Mesenchymal stem cell (in vitro differentiated cells and primary cell): ENCODE results near the gene AP1G1.
"Not testable (repeated sequence)": the region's sequence is repeated elsewhere in the genome, so short reads cannot be mapped to it uniquely, and the experiment has no call there.

Experiments used
- DNase-seq: peaks from one replicate; pipeline ENCODE4 v3.0.0-alpha.2; 2013
- H2AFZ ChIP-seq: one replicate; pipeline ENCODE4 v1.6.1; 2013; ENCODE audit warnings: low read depth, mild to moderate bottlenecking, control low read depth, inconsistent platforms, low read length, moderate library complexity
- H2AK5ac ChIP-seq: 2 replicates; pipeline ENCODE4 v1.6.1; 2013; ENCODE audit warnings: low read length, moderate library complexity, mild to moderate bottlenecking, inconsistent platforms; ENCODE audit not compliant: severe bottlenecking
- H2BK120ac ChIP-seq: one replicate; pipeline ENCODE4 v1.6.1; 2013; ENCODE audit warnings: low read depth, mild to moderate bottlenecking, inconsistent platforms, low read length, moderate library complexity
- H2BK12ac ChIP-seq, 2 experiments: one replicate each; pipeline ENCODE4 v1.6.1; 2013; ENCODE audit warnings: inconsistent platforms in 2 of 2, low read length in 2 of 2, mild to moderate bottlenecking in 2 of 2, moderate library complexity in 2 of 2, control low read depth in 1 of 2
- H2BK15ac ChIP-seq: one replicate; pipeline ENCODE4 v1.6.1; 2013; ENCODE audit warnings: mild to moderate bottlenecking, low read depth, inconsistent platforms; ENCODE audit not compliant: poor library complexity, severe bottlenecking
- H2BK5ac ChIP-seq: 2 replicates; pipeline ENCODE4 v1.6.1; 2013; ENCODE audit warnings: low read depth, mild to moderate bottlenecking, low read length, control low read depth, inconsistent platforms; ENCODE audit not compliant: poor library complexity, severe bottlenecking
- H3K14ac ChIP-seq, 2 experiments: one replicate each; pipeline ENCODE4 v1.6.1; 2013; ENCODE audit warnings: inconsistent platforms in 2 of 2, low read length in 2 of 2, control low read depth in 1 of 2, mild to moderate bottlenecking in 1 of 2, moderate library complexity in 1 of 2
- H3K18ac ChIP-seq, 2 experiments: one replicate each; pipeline ENCODE4 v1.6.1; 2013; ENCODE audit warnings: inconsistent platforms in 2 of 2, low read length in 2 of 2, control low read depth in 1 of 2, low read depth in 1 of 2, mild to moderate bottlenecking in 1 of 2
- H3K23ac ChIP-seq, 2 experiments: one replicate each; pipeline ENCODE4 v1.6.1; 2013; ENCODE audit warnings: inconsistent platforms in 2 of 2, low read length in 2 of 2, mild to moderate bottlenecking in 2 of 2, moderate library complexity in 2 of 2, control low read depth in 1 of 2
- H3K27ac ChIP-seq: 2 replicates; pipeline ENCODE4 v1.5.1; 2013; ENCODE audit warnings: mild to moderate bottlenecking, moderate library complexity, low read length, control low read depth, inconsistent platforms; ENCODE audit not compliant: poor library complexity, severe bottlenecking
- H3K27me3 ChIP-seq, 2 experiments: 2 replicates each; pipeline versions ENCODE4 v1.6.1 to v1.7.0; 2013; ENCODE audit warnings: low read length in 2 of 2, mild to moderate bottlenecking in 2 of 2, moderate library complexity in 2 of 2, control low read depth in 1 of 2, inconsistent platforms in 1 of 2; ENCODE audit not compliant: control insufficient read depth in 1 of 2, insufficient read depth in 1 of 2
- H3K36me3 ChIP-seq, 2 experiments: 2 replicates each; pipeline versions ENCODE4 v1.6.1 to v1.7.0; 2013; ENCODE audit warnings: low read length in 2 of 2, control low read depth in 1 of 2, inconsistent platforms in 1 of 2, low read depth in 1 of 2, mild to moderate bottlenecking in 1 of 2; ENCODE audit not compliant: insufficient read depth in 2 of 2, control insufficient read depth in 1 of 2
- H3K4ac ChIP-seq, 2 experiments: one replicate each; pipeline ENCODE4 v1.6.1; 2013; ENCODE audit warnings: inconsistent platforms in 2 of 2, low read length in 2 of 2, mild to moderate bottlenecking in 2 of 2, moderate library complexity in 2 of 2, control low read depth in 1 of 2, low read depth in 1 of 2
- H3K4me1 ChIP-seq: 2 replicates; pipeline ENCODE4 v1.6.1; 2013; ENCODE audit warnings: low read depth, low read length, control low read depth; ENCODE audit not compliant: control insufficient read depth, insufficient read depth
- H3K4me2 ChIP-seq: 2 replicates; pipeline ENCODE4 v1.6.1; 2013; ENCODE audit warnings: low read length, mild to moderate bottlenecking, inconsistent platforms; ENCODE audit not compliant: poor library complexity, severe bottlenecking
- H3K4me3 ChIP-seq, 2 experiments: 2 replicates each; pipeline versions ENCODE4 v1.5.1 to v1.7.0; 2013; ENCODE audit warnings: low read length in 2 of 2, mild to moderate bottlenecking in 2 of 2, control low read depth in 1 of 2, low read depth in 1 of 2; ENCODE audit not compliant: insufficient read depth in 1 of 2
- H3K79me1 ChIP-seq: replicated peaks from 2 replicates; pipeline ENCODE4 v1.6.1; 2013; ENCODE audit warnings: mild to moderate bottlenecking, control low read depth, low read length, inconsistent platforms; ENCODE audit not compliant: poor library complexity, severe bottlenecking
- H3K9ac ChIP-seq: 2 replicates; pipeline ENCODE4 v1.7.0; 2013; ENCODE audit warnings: mild to moderate bottlenecking, low read length, moderate library complexity
- H3K9me3 ChIP-seq: 2 replicates; pipeline ENCODE4 v1.7.0; 2013; ENCODE audit warnings: mild to moderate bottlenecking, low read length; ENCODE audit not compliant: control insufficient read depth
- H4K8ac ChIP-seq: one replicate; pipeline ENCODE4 v1.6.1; 2013; ENCODE audit warnings: inconsistent platforms, mild to moderate bottlenecking, low read length, moderate library complexity
- H4K91ac ChIP-seq: one replicate; pipeline ENCODE4 v1.6.1; 2013; ENCODE audit warnings: mild to moderate bottlenecking, low read length, inconsistent platforms
- WGBS: methylation state at CpG from one replicate; pipeline ENCODE4 v1.1.7; 2013; ENCODE audit warnings: mixed read lengths; 5-methylcytosine and 5-hydroxymethylcytosine counted together

Gene AP1G1

DNA sequence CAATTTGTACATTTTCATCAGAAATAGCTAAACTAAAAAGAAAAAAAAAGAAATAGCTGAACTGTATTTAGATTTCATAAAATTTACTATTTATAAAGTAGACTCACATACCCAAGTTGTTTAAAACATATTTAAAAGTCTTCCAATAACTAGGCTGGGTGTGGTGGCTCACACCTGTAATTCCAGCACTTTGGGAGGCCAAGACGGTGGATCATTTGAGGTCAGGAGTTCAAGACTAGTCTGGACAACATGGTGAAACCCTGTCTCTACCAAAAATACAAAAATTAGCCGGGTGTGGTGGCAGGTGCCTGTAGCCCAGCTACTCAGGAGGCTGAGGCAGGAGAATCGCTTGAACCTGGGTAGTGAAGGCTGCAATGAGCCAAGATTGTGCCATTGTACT is 23.5 kb downstream of the AP1G1 start:
- H3K4me2 ChIP-seq, H2AFZ ChIP-seq, H4K91ac ChIP-seq, H3K4me3 ChIP-seq, H3K4ac ChIP-seq, H3K9ac ChIP-seq, H2AK5ac ChIP-seq, H3K9me3 ChIP-seq, DNase-seq, H2BK12ac ChIP-seq, H3K14ac ChIP-seq, H3K4me1 ChIP-seq, H3K79me1 ChIP-seq, H3K23ac ChIP-seq, H3K27ac ChIP-seq, H2BK5ac ChIP-seq, H3K18ac ChIP-seq, H4K8ac ChIP-seq, H3K27me3 ChIP-seq, H2BK15ac ChIP-seq, H2BK120ac ChIP-seq: not testable (repeated sequence)
- H3K36me3 ChIP-seq: peaks cover 14 to 60% of the 10 kb centered on the region in 2 experiments
- WGBS: 98% methylated on average over 3 of the region's 3 CpGs

DNA sequence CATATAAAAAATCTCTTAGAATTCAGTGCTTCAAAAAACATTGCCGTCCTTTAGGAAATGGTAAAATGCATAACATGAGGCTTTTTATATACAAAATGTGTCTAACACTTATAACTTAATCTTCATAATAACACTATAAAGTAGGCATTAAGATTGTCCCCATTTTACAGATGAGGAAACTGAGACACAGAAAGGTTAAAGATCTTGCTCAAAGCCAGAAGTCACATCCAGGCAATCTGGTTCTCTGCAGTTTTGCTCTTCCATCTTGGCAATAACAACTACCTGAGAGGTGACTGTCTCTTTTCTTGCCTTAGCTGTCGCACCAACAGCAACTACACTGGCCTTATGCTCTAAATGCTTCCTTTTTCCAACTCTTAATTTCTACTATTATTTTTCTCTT is 24.5 kb downstream of the AP1G1 start:
- H3K4ac ChIP-seq: no peak overlapping the region
- no peak overlapping the region for H3K18ac ChIP-seq
- no peak overlapping the region for H3K14ac ChIP-seq
- H2AK5ac ChIP-seq: no peak overlapping the region
- no peak overlapping the region for H2AFZ ChIP-seq
- no peaks in the 10 kb centered on the region for H3K9me3 ChIP-seq
- H3K4me1 ChIP-seq: peaks cover 4% of the 10 kb centered on the region
- H4K8ac ChIP-seq: no peak overlapping the region
- H2BK120ac ChIP-seq: no peak overlapping the region
- H3K4me2 ChIP-seq: no peak overlapping the region
- no peak overlapping the region for H3K9ac ChIP-seq
- DNase-seq: no peak
- H2BK5ac ChIP-seq: no peak overlapping the region
- H3K79me1 ChIP-seq: peaks cover 5% of the 10 kb centered on the region
- H3K36me3 ChIP-seq: peaks cover 14 to 56% of the 10 kb centered on the region in 2 experiments
- no peak overlapping the region for H2BK15ac ChIP-seq
- H2BK12ac ChIP-seq: no peak overlapping the region
- no CpG with 5 or more reads among the region's 2 CpGs for WGBS
- no peak overlapping the region for H3K4me3 ChIP-seq
- H4K91ac ChIP-seq: no peak overlapping the region
- H3K23ac ChIP-seq: no peak overlapping the region
- no peak overlapping the region for H3K27ac ChIP-seq
- H3K27me3 ChIP-seq: no peaks in the 10 kb centered on the region

DNA sequence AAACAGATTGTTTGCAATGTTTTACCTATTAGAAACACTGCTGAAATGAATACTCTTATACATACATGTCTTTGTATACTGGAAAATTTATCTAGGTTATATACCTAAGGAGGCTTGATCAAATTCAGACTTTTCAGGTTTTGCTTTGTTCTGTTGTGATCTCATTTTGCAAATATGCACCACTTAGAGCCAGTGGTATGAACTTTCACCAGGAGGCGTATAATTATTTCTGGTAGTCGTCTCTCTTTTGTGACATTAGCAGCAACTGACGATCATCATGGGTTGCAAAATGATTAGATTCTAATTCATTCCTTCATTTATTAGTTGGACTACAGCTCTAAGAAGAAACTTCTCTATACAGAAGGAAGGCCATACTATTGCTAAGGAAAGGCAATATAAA is 26.9 kb downstream of the AP1G1 start:
- Histone ChIP-seq H3K27ac (no peak overlapping the region), H3K18ac (no peak overlapping the region), H2BK12ac (no peak overlapping the region), H2AFZ (no peak overlapping the region), H3K14ac (no peak overlapping the region), H2BK120ac (no peak overlapping the region), H3K36me3 (peaks cover 20 to 48% of the 10 kb centered on the region in 2 experiments), H3K4ac (no peak overlapping the region), H2BK15ac (no peak overlapping the region), H3K27me3 (no peaks in the 10 kb centered on the region), H3K4me3 (no peak overlapping the region), H3K23ac (no peak overlapping the region), H4K91ac (no peak overlapping the region), H3K4me1 (peaks cover 4% of the 10 kb centered on the region), H3K9ac (no peak overlapping the region), H3K79me1 (peaks cover 9% of the 10 kb centered on the region), H3K9me3 (no peaks in the 10 kb centered on the region), H4K8ac (no peak overlapping the region), H2AK5ac (no peak overlapping the region), H3K4me2 (no peak overlapping the region), H2BK5ac (no peak overlapping the region)
- no CpG with 5 or more reads among the region's 3 CpGs for WGBS
- peak; percentile 42 for DNase-seq

DNA sequence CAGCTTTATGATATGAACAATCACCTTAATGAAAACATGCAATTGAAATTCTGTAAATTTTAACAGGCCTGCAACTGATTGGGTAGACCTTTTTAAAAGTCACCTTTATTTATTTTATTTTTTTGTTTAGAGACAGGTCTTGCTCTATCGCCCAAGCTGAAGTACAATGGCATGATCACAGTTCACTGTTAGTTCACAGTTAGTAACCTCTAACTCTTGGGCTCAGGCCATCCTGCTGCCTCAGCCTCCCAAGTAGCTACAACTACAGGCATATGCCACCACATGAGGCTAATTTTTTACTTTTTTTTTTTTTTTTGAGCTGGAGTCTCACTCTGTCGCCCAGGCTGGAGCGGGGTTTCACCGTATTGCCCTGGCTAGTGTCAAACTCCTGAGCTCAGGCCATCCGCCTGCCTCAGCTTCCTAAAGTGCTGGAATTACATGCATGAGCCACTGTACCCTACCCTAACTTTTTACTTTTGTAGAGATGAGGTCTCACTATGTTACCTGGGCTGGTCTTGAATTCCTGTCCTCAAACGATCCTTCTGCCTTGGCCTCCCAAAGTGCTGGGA is 28.0 kb downstream of the AP1G1 start:
- Histone ChIP-seq H3K27ac (peak overlapping the region; percentile 18), H4K91ac (no peak overlapping the region), H2AK5ac (no peak overlapping the region), H2BK5ac (no peak overlapping the region), H3K36me3 (peaks cover 16 to 46% of the 10 kb centered on the region in 2 experiments), H4K8ac (no peak overlapping the region), H3K14ac (no peak overlapping the region), H3K18ac (no peak overlapping the region), H3K79me1 (peaks cover 7% of the 10 kb centered on the region), H3K4ac (no peak overlapping the region), H3K9ac (no peak overlapping the region), H3K27me3 (no peaks in the 10 kb centered on the region), H2BK120ac (no peak overlapping the region), H3K4me1 (peaks cover 4% of the 10 kb centered on the region), H2BK15ac (no peak overlapping the region), H3K4me3 (no peak overlapping the region), H2BK12ac (no peak overlapping the region), H3K23ac (no peak overlapping the region), H3K4me2 (no peak overlapping the region), H3K9me3 (no peaks in the 10 kb centered on the region), H2AFZ (no peak overlapping the region)
- DNase-seq: no peak
- WGBS: 100% methylated on average over 6 of the region's 6 CpGs
